ENCODE data around the gene HIBCH.

GRCh38 chr2:190202018-190202417 is 117.6 kb downstream of the HIBCH start:
- no peak for TF ChIP-seq CTCF (conservative IDR thresholded peaks at IDR 0.05)
- no peak for TF ChIP-seq ZFX (IDR thresholded peaks at IDR 0.05)
